Activated B cell treated with CpG ODN at 0.5 μM for 24 hours (primary cell): ENCODE measurements around the gene SMG9. TPM values are rescaled to one million over a fixed set of nuclear protein-coding genes. Genes with fewer than 3 reads are reported as not detected.
"Not testable (repeated sequence)": the region's sequence is repeated elsewhere in the genome, so short reads cannot be mapped to it uniquely, and the experiment has no call there.

Experiments
- ATAC-seq: fragments of 200-7000 bp; cut with Tn5 transposase; one replicate; pipeline ENCODE4 v1.10.0; 2021; ENCODE audit warnings: low read depth, mild to moderate bottlenecking, moderate library complexity
- CTCF ChIA-PET: fragments of 350-600 bp; sonication (Branson Sonifier 250); formaldehyde crosslinking; loops from one replicate; lab custom pipeline; 2021; ENCODE audit warnings: antibody characterized with exemption; lab: Charles Lee
- POLR2A ChIA-PET: fragments of 350-600 bp; sonication (Branson Sonifier 250); formaldehyde crosslinking; loops from one replicate; lab custom pipeline; 2021; ENCODE audit warnings: antibody characterized with exemption; lab: Charles Lee
- DNase-seq: peaks from one replicate; pipeline ENCODE4 v3.0.0; 2022
- H3K27ac Mint-ChIP-seq: one replicate; pipeline ENCODE4 v1.8.0; 2020; ENCODE audit warnings: mixed read lengths
- H3K27me3 Mint-ChIP-seq: one replicate; pipeline ENCODE4 v1.8.0; 2021; ENCODE audit warnings: mixed read lengths
- H3K36me3 Mint-ChIP-seq: one replicate; pipeline ENCODE4 v1.8.0; 2021; ENCODE audit warnings: low read depth, mixed read lengths
- H3K4me1 Mint-ChIP-seq: one replicate; pipeline ENCODE4 v1.8.0; 2021; ENCODE audit warnings: mixed read lengths
- H3K4me3 Mint-ChIP-seq: one replicate; pipeline ENCODE4 v1.8.0; 2020; ENCODE audit warnings: mild to moderate bottlenecking, mixed read lengths
- H3K9me3 Mint-ChIP-seq: one replicate; pipeline ENCODE4 v1.8.0; 2020; ENCODE audit warnings: mixed read lengths
- intact Hi-C: fragments of 100-400 bp; cut with micrococcal nuclease; formaldehyde crosslinking; loops from one replicate; pipeline ENCODE4 v1.15.1; 2024
- total RNA-seq: library from RNA; stranded (reverse); gene quantifications from 2 replicates; pipeline ENCODE4 v1.2.3, GENCODE V29; 2022
- TF ChIP-seq, protein P1 (sequence below): fragments of 200-600 bp; IDR thresholded peaks from one replicate; pipeline ENCODE4 v1.8.0; 2022; ENCODE audit warnings: antibody characterized with exemption, mild to moderate bottlenecking

SMG9 gene
- total RNA-seq, 1 donor from 2014 or later: 105 TPM

DNA sequence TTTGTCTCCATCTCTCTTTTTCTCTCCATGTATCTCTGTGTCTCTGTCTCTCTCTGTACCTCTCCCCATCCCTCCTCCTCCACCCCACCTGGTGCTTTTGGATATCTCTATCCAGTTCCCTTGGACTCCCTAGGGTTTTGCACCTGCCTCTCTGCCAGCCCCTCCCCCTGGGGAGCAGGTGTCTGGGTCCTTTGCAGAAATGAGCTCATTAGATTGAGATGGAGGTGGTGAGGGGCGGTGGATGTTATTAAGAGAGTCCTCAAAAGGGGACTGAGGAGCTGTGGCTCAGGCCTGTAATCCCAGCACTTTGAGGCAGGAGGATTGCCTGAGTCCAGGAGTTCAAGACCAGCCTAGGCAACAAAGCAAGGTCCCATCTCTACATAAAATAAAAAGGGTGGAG, 23.9 kb upstream of the SMG9 start:
- H3K27ac Mint-ChIP-seq: peak overlapping the region; percentile 94
- H3K27me3 Mint-ChIP-seq: no peaks in the 10 kb centered on the region
- peaks cover 52% of the 10 kb centered on the region for H3K36me3 Mint-ChIP-seq
- TF ChIP-seq, protein P1, sequence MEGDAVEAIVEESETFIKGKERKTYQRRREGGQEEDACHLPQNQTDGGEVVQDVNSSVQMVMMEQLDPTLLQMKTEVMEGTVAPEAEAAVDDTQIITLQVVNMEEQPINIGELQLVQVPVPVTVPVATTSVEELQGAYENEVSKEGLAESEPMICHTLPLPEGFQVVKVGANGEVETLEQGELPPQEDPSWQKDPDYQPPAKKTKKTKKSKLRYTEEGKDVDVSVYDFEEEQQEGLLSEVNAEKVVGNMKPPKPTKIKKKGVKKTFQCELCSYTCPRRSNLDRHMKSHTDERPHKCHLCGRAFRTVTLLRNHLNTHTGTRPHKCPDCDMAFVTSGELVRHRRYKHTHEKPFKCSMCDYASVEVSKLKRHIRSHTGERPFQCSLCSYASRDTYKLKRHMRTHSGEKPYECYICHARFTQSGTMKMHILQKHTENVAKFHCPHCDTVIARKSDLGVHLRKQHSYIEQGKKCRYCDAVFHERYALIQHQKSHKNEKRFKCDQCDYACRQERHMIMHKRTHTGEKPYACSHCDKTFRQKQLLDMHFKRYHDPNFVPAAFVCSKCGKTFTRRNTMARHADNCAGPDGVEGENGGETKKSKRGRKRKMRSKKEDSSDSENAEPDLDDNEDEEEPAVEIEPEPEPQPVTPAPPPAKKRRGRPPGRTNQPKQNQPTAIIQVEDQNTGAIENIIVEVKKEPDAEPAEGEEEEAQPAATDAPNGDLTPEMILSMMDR: no peak
- intact Hi-C loops: no loop called here
- ATAC-seq (no peak), DNase-seq (no peak)
- peak overlapping the region; percentile 88 for H3K4me3 Mint-ChIP-seq
- H3K4me1 Mint-ChIP-seq: peaks cover 75% of the 10 kb centered on the region
- ChIA-PET CTCF (interaction anchor here (0.7 to 8.6 kb wide), 6 partner anchors 8 to 32 kb away, joined by 3 to 113 read pairs (median 11); partner anchors contain the start of gene SMG9), POLR2A (interaction anchor here (0.6 to 12.2 kb wide), 5 partner anchors 11 to 315 kb away, joined by 3 to 661 read pairs (median 4); partner anchors contain the start of gene SMG9)
- H3K9me3 Mint-ChIP-seq: no peaks in the 10 kb centered on the region

DNA sequence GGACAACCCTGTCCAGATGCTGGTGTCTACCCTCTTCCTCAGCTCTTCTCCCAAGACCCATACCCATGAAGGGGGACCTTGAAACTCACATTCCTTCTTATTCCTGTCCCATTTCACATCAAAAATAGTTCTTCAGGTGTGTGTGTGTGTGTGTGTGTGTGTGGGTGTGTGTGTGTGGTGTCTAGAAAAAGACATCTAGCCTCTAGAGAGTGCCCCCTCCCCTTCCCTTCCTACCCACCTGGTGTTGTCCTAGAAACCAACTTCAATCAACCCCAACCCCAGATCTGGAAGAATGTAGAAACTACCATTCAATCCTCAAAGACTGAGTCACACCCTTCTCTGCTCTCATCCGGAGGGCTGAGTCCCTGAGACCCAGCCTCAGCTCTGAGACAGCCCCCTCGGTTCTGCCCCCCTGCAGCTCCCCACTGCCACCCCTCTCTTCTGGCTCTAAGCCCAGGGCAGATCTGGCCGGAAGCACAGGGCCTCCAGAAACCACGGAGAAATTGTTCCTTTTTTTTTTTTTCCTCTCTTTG, 22.5 kb upstream of the SMG9 start:
- Mint-ChIP-seq H3K27me3 (no peaks in the 10 kb centered on the region), H3K4me3 (peak overlapping the region; percentile 88), H3K4me1 (peaks cover 68% of the 10 kb centered on the region), H3K36me3 (peaks cover 66% of the 10 kb centered on the region), H3K9me3 (no peaks in the 10 kb centered on the region), H3K27ac (peak overlapping the region; percentile 94)
- intact Hi-C loops: no loop called here
- TF ChIP-seq, protein P1: no peak
- ATAC-seq: no peak
- CTCF ChIA-PET: interaction anchor here (5.6 to 8.6 kb wide), 2 partner anchors 11 to 31 kb away, joined by 50 to 113 read pairs; no protein-coding TSS in a partner anchor
- DNase-seq: no peak
- POLR2A ChIA-PET: interaction anchor here (0.7 to 12.2 kb wide), 6 partner anchors 17 to 1974 kb away, joined by 3 to 661 read pairs (median 6); partner anchors contain the start of gene SMG9

DNA sequence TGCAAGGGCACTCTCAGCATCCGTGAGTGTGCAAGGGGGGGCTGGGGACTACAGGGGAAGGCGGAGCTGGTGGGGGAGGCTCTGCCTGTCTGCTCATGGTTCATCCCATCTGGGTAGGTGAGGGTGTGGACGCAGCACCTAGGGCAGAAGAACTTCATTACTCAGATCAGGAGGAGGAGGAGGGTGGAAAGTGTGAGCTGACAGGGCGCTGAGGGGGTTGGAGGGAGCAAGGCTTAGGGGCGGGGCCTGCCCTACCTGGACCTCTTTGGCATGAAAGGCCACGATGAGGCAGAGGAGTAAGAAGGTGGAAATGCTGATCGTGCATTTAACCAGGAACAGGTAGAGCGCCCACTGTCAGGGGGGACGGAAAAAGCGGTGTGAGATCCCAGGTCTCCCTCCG, 21.5 kb upstream of the SMG9 start:
- Mint-ChIP-seq H3K4me3 (peak overlapping the region; percentile 88), H3K4me1 (peaks cover 58% of the 10 kb centered on the region), H3K27me3 (no peaks in the 10 kb centered on the region), H3K36me3 (peaks cover 71% of the 10 kb centered on the region), H3K27ac (peak overlapping the region; percentile 94), H3K9me3 (no peaks in the 10 kb centered on the region)
- DNase-seq: no peak
- ChIA-PET POLR2A (interaction anchor here (0.7 to 12.2 kb wide), 3 partner anchors 16 to 902 kb away, joined by 6 to 661 read pairs (median 15); partner anchors contain the start of gene SMG9), CTCF (interaction anchor here (5.6 kb wide), 1 partner anchor 11 kb away, joined by 50 read pairs; no protein-coding TSS in a partner anchor)
- ATAC-seq: no peak
- TF ChIP-seq, protein P1: no peak
- intact Hi-C loops: no loop called here

DNA sequence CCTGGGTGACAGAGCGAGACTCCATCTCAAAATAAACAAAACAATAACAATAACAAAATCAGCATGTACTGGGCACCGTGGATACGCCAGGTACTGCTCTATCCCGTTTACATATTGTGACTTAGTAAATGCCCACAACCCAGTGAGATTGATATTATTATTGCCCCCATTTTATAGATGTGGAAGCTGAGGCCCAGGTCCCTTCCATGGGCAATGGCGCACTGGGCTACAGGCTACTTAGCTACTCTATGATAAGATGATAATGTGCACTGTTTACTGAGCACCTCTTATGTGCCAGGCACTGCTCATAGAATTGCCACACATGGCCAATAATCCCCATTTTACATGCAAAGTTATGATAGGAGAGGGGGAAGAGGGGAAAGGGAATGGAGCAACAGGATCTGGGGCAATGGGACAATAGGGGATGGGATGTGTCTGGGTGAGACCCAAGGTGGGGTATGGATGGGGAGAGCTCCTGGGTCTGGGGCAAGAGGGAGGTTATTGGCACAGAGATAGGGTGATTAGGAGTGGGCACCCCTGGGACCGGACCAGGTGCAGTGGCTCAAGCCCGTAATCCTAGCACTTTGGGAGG, 20.6 kb upstream of the SMG9 start:
- peaks cover 77% of the 10 kb centered on the region for H3K36me3 Mint-ChIP-seq
- H3K4me3 Mint-ChIP-seq: no peak overlapping the region
- no peaks in the 10 kb centered on the region for H3K9me3 Mint-ChIP-seq
- ChIA-PET POLR2A (interaction anchor here (0.8 to 12.2 kb wide), 3 partner anchors 8 to 30 kb away, joined by 3 to 661 read pairs (median 6); partner anchors contain the start of gene SMG9), CTCF (interaction anchor here (5.6 kb wide), 1 partner anchor 10 kb away, joined by 50 read pairs; no protein-coding TSS in a partner anchor)
- no peaks in the 10 kb centered on the region for H3K27me3 Mint-ChIP-seq
- ATAC-seq (no peak), DNase-seq (no peak)
- intact Hi-C loops: no loop called here
- peaks cover 54% of the 10 kb centered on the region for H3K4me1 Mint-ChIP-seq
- peak overlapping the region; percentile 9 for H3K27ac Mint-ChIP-seq
- TF ChIP-seq, protein P1: no peak

DNA sequence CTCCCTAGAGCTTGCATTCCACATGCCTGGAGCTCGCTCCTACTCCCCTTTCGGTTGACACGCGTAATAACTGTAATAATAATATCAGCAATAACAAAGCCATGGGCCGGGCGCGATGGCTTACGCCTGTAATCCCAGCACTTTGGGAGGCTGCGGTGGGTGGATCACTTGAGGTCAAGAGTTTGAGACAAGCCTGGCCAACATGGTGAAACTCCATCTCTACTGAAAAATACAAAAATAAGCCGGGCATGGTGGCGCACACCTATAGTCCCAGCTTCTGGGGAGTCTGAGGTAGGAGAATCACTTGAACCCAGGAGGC, 20.1 kb upstream of the SMG9 start:
- not testable (repeated sequence) for H3K4me3 Mint-ChIP-seq

More for the DNA sequence above, 20.1 kb upstream of the SMG9 start:
- intact Hi-C loops, DNase-seq, ATAC-seq, H3K27ac Mint-ChIP-seq, H3K9me3 Mint-ChIP-seq, H3K27me3 Mint-ChIP-seq: not testable (repeated sequence)
- H3K36me3 Mint-ChIP-seq: peaks cover 82% of the 10 kb centered on the region
- ChIA-PET POLR2A (interaction anchor here (0.8 to 12.2 kb wide), 2 partner anchors 9 to 15 kb away, joined by 3 to 661 read pairs; partner anchors contain the start of gene SMG9), CTCF (interaction anchor here (5.6 kb wide), 1 partner anchor 9 kb away, joined by 50 read pairs; no protein-coding TSS in a partner anchor)
- H3K4me1 Mint-ChIP-seq: peaks cover 54% of the 10 kb centered on the region
